D721Med (cell line): Measurements from ENCODE around the gene C22orf23.

Source experiments
- DNase-seq: peaks from one replicate; pipeline ENCODE4 v3.0.0; 2011; ENCODE audit warnings: low spot score; ENCODE audit not compliant: insufficient read length
- FAIRE-seq: peaks from 2 replicates; lab custom pipeline; 2011; peaks lifted over from hg19 to GRCh38; lab: Jason Lieb, UNC
- CTCF ChIP-seq: IDR thresholded peaks from 2 replicates; pipeline ENCODE4 v1.5.1; 2012; ENCODE audit warnings: mild to moderate bottlenecking, control low read depth; ENCODE audit not compliant: insufficient read depth; ENCODE audit errors: missing control alignments

Gene C22orf23

DNA sequence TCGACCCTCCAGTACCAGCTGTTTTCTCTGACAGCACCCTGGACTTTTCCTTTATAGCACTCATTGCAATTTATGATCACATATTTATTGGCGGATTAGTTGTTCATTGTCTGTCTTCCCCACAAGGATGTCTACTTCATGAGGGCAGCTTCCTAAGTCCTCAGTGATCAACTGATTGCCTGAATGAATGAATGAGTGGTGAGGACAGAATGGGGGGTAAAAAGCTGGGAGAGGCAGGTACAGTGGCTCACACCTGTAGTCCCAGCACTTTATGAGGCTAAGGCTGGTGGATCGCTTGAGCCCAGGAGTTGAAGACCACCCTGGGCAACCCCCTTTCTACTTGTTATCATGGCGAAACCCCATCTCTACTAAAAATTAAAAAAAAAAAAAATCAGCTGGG, 42.1 kb upstream of the C22orf23 start:
- DNase-seq (no peak), FAIRE-seq (no peak)
- no peak for TF ChIP-seq CTCF

DNA sequence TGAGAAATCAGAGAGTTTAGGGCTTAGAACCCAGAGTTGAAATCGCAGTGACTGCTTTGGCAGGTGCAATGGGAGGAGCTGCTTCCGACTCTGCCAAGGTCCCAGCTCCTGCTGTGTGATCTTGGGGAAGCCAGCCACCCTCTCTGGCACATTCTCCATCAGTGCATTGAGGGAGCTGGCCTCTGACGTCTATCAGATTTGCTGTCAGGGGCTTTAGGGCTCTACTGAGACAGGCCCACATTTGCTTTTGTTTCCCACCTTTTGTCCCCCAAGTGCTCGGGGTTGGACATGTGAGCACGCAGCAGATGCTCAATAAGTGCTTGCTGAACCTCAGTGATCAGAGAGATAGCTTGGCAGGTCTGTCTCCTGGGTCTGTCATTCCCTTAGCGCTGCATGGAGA, 41.6 kb upstream of the C22orf23 start:
- no peak for FAIRE-seq
- no peak for DNase-seq
- no peak for TF ChIP-seq CTCF

- DNase-seq = no peak
- TF ChIP-seq CTCF = no peak
- no peak for FAIRE-seq
Observed at GRCh38 chr22:37994049-37994448, 40.6 kb upstream of the C22orf23 start.

DNA sequence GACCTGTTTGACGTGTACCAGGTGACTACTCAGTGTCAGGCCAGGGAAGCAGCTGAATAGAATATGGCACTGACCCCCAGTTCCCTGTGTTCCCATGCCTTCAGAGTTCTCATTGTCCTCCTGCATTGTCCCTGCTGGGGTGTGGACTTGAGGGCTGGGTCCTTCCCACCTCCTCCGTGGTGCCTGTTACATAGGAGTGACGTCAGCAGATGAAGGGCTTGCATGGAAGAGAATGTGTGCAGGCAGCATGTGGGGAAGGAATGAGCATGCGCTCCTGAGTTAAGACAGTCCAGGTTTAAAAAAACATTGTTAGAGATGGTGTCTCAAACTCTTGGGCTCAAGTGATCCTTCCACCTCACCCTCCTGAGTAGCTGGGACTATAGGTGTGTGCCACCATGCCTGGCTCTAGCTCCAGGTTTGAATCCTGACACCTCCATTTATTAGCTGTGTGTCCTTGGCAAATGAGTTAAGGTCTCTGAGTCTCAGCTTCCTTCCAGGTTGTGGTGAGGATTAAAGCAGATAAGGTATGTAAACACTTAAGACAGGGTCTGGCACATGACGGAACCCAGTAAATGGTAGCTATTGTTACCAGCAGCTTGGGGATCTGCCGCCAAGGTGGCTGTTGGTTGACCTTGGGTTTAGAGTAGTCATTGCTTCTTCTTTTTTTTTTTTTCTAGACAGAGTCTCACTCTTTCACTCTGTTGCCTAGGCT, 38.5 kb upstream of the C22orf23 start:
- TF ChIP-seq CTCF = no peak
- FAIRE-seq = no peak
- no peak for DNase-seq

GRCh38 chr22:37990862-37991261, 37.5 kb upstream of the C22orf23 start:
- no peak for TF ChIP-seq CTCF
- no peak for DNase-seq
- FAIRE-seq = no peak

GRCh38 chr22:37990301-37990700, 36.9 kb upstream of the C22orf23 start:
- FAIRE-seq (no peak), DNase-seq (no peak)
- TF ChIP-seq CTCF = no peak
